IMR-90 (cell line): Measurements from ENCODE around the gene VPS37B. TPM values are rescaled to one million over a fixed set of nuclear protein-coding genes. Genes with fewer than 3 reads are reported as not detected.

Experiments
- ATAC-seq: fragments of 200-7000 bp; cut with Tn5 transposase; 2 replicates; pipeline ENCODE4 v1.9.1; 2020; ENCODE audit warnings: low read depth, mild to moderate bottlenecking, moderate library complexity
- BruUV-seq: library from RNA; stranded (reverse); fragments of 400-500 nt; replicated peaks from 2 replicates; lab custom pipeline; 2021; lab: Mats Ljungman, UMichigan
- CTCF ChIA-PET: fragments of 300-600 bp; formaldehyde crosslinking; extraction: SDS; loops from one replicate; lab custom pipeline; 2021; ENCODE audit warnings: antibody characterized with exemption; lab: Yijun Ruan, JAX
- POLR2A ChIA-PET: fragments of 300-600 bp; sonication (Branson Sonifier 250); formaldehyde crosslinking; loops from one replicate; lab custom pipeline; 2022; ENCODE audit warnings: antibody characterized with exemption; ENCODE audit not compliant: unreplicated experiment; lab: Charles Lee
- DNase-seq: peaks from one replicate; pipeline ENCODE4 v3.0.0; 2013
- H2AFZ ChIP-seq: replicated peaks from 2 replicates; pipeline ENCODE3; 2013; ENCODE audit warnings: low read length, mild to moderate bottlenecking; ENCODE audit not compliant: poor library complexity
- H2AK5ac ChIP-seq: 2 replicates; pipeline ENCODE4 v1.6.1; 2013; ENCODE audit warnings: low read depth, low read length, inconsistent platforms
- H2AK9ac ChIP-seq: replicated peaks from 2 replicates; pipeline ENCODE3; 2013; ENCODE audit warnings: mild to moderate bottlenecking, low read depth, low read length, moderate library complexity; ENCODE audit not compliant: poor library complexity
- H2BK120ac ChIP-seq: 2 replicates; pipeline ENCODE4 v1.6.1; 2013; ENCODE audit warnings: low read depth, low read length, inconsistent platforms
- H2BK15ac ChIP-seq: 3 replicates; pipeline ENCODE4 v1.6.1; 2013; ENCODE audit warnings: low read depth, low read length, inconsistent platforms
- H2BK20ac ChIP-seq: 2 replicates; pipeline ENCODE4 v1.6.1; 2013; ENCODE audit warnings: low read depth, mild to moderate bottlenecking, inconsistent platforms, low read length, moderate library complexity
- H2BK5ac ChIP-seq: 2 replicates; pipeline ENCODE4 v1.6.1; 2013; ENCODE audit warnings: mild to moderate bottlenecking, low read depth, low read length, inconsistent platforms; ENCODE audit not compliant: poor library complexity, severe bottlenecking
- H3K14ac ChIP-seq: replicated peaks from 2 replicates; pipeline ENCODE4 v1.6.1; 2013; ENCODE audit warnings: low read depth, low read length, inconsistent platforms
- H3K18ac ChIP-seq: 2 replicates; pipeline ENCODE4 v1.6.1; 2013; ENCODE audit warnings: low read depth, low read length, control low read depth
- H3K23ac ChIP-seq: 2 replicates; pipeline ENCODE4 v1.6.1; 2013; ENCODE audit warnings: low read depth, low read length, inconsistent platforms
- H3K27ac ChIP-seq: 2 replicates; pipeline ENCODE4 v1.5.1; 2013; ENCODE audit warnings: mild to moderate bottlenecking, control low read depth, low read length; ENCODE audit not compliant: insufficient read depth
- H3K27me3 ChIP-seq: 2 replicates; pipeline ENCODE4 v1.6.1; 2013; ENCODE audit warnings: low read length; ENCODE audit not compliant: control insufficient read depth, insufficient read depth
- H3K36me3 ChIP-seq: 2 replicates; pipeline ENCODE4 v1.6.1; 2013; ENCODE audit warnings: low read length, mixed read lengths; ENCODE audit not compliant: control insufficient read depth, insufficient read depth
- H3K4ac ChIP-seq: 2 replicates; pipeline ENCODE4 v1.6.1; 2013; ENCODE audit warnings: low read depth, low read length, inconsistent platforms
- H3K4me1 ChIP-seq: 2 replicates; pipeline ENCODE4 v1.6.1; 2013; ENCODE audit warnings: low read length, mixed read lengths; ENCODE audit not compliant: control insufficient read depth, insufficient read depth
- H3K4me2 ChIP-seq: 2 replicates; pipeline ENCODE4 v1.6.1; 2013; ENCODE audit warnings: low read depth, mild to moderate bottlenecking, control low read depth, low read length, moderate library complexity
- H3K4me3 ChIP-seq: 2 replicates; pipeline ENCODE4 v1.5.1; 2013; ENCODE audit warnings: low read depth, mild to moderate bottlenecking, control low read depth, low read length, moderate library complexity; ENCODE audit not compliant: insufficient read depth
- H3K56ac ChIP-seq: 2 replicates; pipeline ENCODE4 v1.6.1; 2013; ENCODE audit warnings: low read length, inconsistent platforms; ENCODE audit not compliant: insufficient read depth; ENCODE audit errors: extremely low read depth
- H3K79me1 ChIP-seq, 2 experiments: 2 replicates each; pipeline ENCODE4 v1.6.1; 2013; ENCODE audit warnings: low read length in 2 of 2, inconsistent platforms in 1 of 2, low read depth in 1 of 2
- H3K9ac ChIP-seq: 2 replicates; pipeline ENCODE4 v1.6.1; 2013; ENCODE audit warnings: low read depth, low read length, control low read depth
- H3K9me1 ChIP-seq: 2 replicates; pipeline ENCODE4 v1.6.1; 2013; ENCODE audit warnings: low read length, inconsistent platforms; ENCODE audit not compliant: insufficient read depth
- H3K9me3 ChIP-seq: 2 replicates; pipeline ENCODE4 v1.6.1; 2013; ENCODE audit warnings: low read length; ENCODE audit not compliant: control insufficient read depth, insufficient read depth
- H4K20me1 ChIP-seq: 2 replicates; pipeline ENCODE4 v1.6.1; 2013; ENCODE audit warnings: low read length, inconsistent platforms; ENCODE audit not compliant: insufficient read depth
- H4K5ac ChIP-seq: 2 replicates; pipeline ENCODE4 v1.6.1; 2013; ENCODE audit warnings: mild to moderate bottlenecking, low read depth, low read length, control low read depth
- H4K8ac ChIP-seq, 2 experiments: 2 replicates each; pipeline ENCODE4 v1.6.1; 2013; ENCODE audit warnings: low read depth in 2 of 2, low read length in 2 of 2, control low read depth in 1 of 2, inconsistent platforms in 1 of 2
- H4K91ac ChIP-seq: 2 replicates; pipeline ENCODE4 v1.6.1; 2013; ENCODE audit warnings: low read depth, low read length, inconsistent platforms; ENCODE audit not compliant: insufficient read depth
- BHLHE40 ChIP-seq: fragments of 150-350 bp; IDR thresholded peaks from 2 replicates; pipeline ENCODE4 v1.6.1; 2016; ENCODE audit warnings: mild to moderate bottlenecking, low read depth, low read length
- MAZ ChIP-seq: IDR thresholded peaks from 2 replicates; pipeline ENCODE4 v1.6.1; 2012; ENCODE audit warnings: low read depth, mild to moderate bottlenecking, low read length, improper control_type of control experiment, moderate library complexity, borderline replicate concordance
- POLR2A ChIP-seq: IDR thresholded peaks from 2 replicates; pipeline ENCODE4 v1.6.1; 2012; ENCODE audit warnings: mild to moderate bottlenecking, low read depth, low read length
- SMC3 ChIP-seq: fragments of 150-350 bp; IDR thresholded peaks from 2 replicates; pipeline ENCODE4 v1.6.1; 2016; ENCODE audit warnings: low read depth, mild to moderate bottlenecking, antibody characterized with exemption, low read length, moderate library complexity
- WGBS, 2 experiments: methylation state at CpG; one replicate each; pipeline versions ENCODE4 v1.1.5 to v1.1.7; 2013; ENCODE audit warnings: missing lambda C conversion rate in 2 of 2; ENCODE audit not compliant: insufficient read length in 1 of 2; ENCODE audit errors: extremely low coverage in 2 of 2; 5-methylcytosine and 5-hydroxymethylcytosine counted together
- dilution Hi-C: fragments of 300-500 bp; cut with HindIII; formaldehyde crosslinking; loops from one replicate; pipeline ENCODE4 v1.14.3; 2018; ENCODE audit warnings: low sequenced_read_pairs; ENCODE audit not compliant: unreplicated experiment
- in situ Hi-C: fragments of 300-500 bp; cut with MboI; formaldehyde crosslinking; loops from 3 replicates; pipeline ENCODE4 v1.14.3; 2019; ENCODE audit warnings: low sequenced_read_pairs, inconsistent platforms, mixed read lengths
- intact Hi-C: fragments of 100-400 bp; cut with micrococcal nuclease; formaldehyde crosslinking; loops from 2 replicates; pipeline ENCODE4 v1.10.0; 2022
- polyA plus RNA-seq, 3 experiments: library from polyadenylated mRNA; depleted of rRNA; stranded (reverse); fragments of >200 nt; gene quantifications; 2 replicates each; pipeline ENCODE4 v1.2.3, GENCODE V29; 2012; ENCODE audit warnings: low replicate concordance in 1 of 3
- total RNA-seq: library from RNA; depleted of rRNA; stranded (reverse); fragments of >200 nt; gene quantifications from 2 replicates; pipeline ENCODE4 v1.2.3, GENCODE V29; 2012
- TF ChIP-seq, protein P1 (sequence below): conservative IDR thresholded peaks from 2 replicates; pipeline ENCODE4 v1.5.1; 2012; ENCODE audit warnings: mild to moderate bottlenecking, low read depth, low read length, improper control_type of control experiment

Gene VPS37B
- total and polyA plus RNA-seq, 2 of the 4 experiments (the other 2 are of a cell fraction), result 8.6 to 25.7 TPM

DNA sequence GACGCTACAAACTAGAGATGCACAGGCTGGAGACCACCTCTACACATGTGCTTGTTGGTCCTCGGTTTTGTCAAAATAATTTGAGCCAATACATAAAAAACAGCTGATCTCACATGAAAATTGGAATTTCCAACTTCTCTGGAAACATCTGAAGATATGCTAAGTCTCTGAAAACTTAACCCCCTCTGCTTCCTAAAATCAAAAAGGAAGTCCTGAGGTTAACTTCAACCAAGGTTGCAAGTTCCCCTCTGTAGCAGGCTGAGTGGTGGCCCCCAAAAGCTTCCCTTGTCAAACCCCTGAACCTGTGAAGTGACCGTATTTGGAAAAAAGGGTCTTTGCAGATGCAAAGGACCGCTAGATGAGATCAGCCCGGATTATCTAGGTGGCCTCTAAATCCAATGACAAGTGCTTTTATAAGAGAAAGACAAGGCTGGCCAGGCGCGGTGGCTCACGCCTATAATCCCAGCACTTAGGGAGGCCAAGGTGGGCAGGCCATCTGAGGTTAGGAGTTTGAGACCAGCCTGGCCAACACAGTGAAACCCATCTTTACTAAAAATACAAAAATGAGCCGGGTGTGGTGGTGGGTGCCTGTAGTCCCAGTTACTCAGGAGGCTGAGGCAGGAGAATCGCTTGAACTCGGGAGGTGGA, 32.0 kb upstream of the VPS37B start:
- no peak for ATAC-seq
- no peak overlapping the region for H3K56ac ChIP-seq
- no peak overlapping the region for H3K23ac ChIP-seq
- H2BK15ac ChIP-seq, result no peak overlapping the region
- no peak overlapping the region for H2AK5ac ChIP-seq
- H2BK20ac ChIP-seq, result no peak overlapping the region
- TF ChIP-seq SMC3 (no peak), MAZ (no peak), POLR2A (no peak), BHLHE40 (no peak)
- TF ChIP-seq, protein P1, sequence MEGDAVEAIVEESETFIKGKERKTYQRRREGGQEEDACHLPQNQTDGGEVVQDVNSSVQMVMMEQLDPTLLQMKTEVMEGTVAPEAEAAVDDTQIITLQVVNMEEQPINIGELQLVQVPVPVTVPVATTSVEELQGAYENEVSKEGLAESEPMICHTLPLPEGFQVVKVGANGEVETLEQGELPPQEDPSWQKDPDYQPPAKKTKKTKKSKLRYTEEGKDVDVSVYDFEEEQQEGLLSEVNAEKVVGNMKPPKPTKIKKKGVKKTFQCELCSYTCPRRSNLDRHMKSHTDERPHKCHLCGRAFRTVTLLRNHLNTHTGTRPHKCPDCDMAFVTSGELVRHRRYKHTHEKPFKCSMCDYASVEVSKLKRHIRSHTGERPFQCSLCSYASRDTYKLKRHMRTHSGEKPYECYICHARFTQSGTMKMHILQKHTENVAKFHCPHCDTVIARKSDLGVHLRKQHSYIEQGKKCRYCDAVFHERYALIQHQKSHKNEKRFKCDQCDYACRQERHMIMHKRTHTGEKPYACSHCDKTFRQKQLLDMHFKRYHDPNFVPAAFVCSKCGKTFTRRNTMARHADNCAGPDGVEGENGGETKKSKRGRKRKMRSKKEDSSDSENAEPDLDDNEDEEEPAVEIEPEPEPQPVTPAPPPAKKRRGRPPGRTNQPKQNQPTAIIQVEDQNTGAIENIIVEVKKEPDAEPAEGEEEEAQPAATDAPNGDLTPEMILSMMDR, result no peak
- no peak overlapping the region for H3K4ac ChIP-seq
- dilution Hi-C loops (no loop called here), intact Hi-C loops (no loop called here), in situ Hi-C loops (no loop called here)
- CTCF ChIA-PET, result no interaction called here
- no peak for DNase-seq
- no peaks in the 10 kb centered on the region for H3K27me3 ChIP-seq
- no peak overlapping the region for H3K14ac ChIP-seq
- H3K9me1 ChIP-seq, result no peaks in the 10 kb centered on the region
- no peaks in the 10 kb centered on the region for H3K9me3 ChIP-seq
- POLR2A ChIA-PET, result no interaction called here
- H3K4me2 ChIP-seq, result no peak overlapping the region
- H2BK5ac ChIP-seq, result no peak overlapping the region
- peaks cover 2% of the 10 kb centered on the region for H3K36me3 ChIP-seq
- H2BK120ac ChIP-seq, result no peak overlapping the region
- no peak overlapping the region for H3K18ac ChIP-seq
- H3K27ac ChIP-seq, result no peak overlapping the region
- H4K8ac ChIP-seq, result no peak overlapping the region
- H3K79me1 ChIP-seq, result no peaks in the 10 kb centered on the region
- no TSS peak for BruUV-seq
- H4K5ac ChIP-seq, result no peak overlapping the region
- no peak overlapping the region for H3K4me3 ChIP-seq
- no peaks in the 10 kb centered on the region for H3K4me1 ChIP-seq
- 63% methylated on average over 3 of the region's 11 CpGs; no CpG with 5 or more reads in 1 of the 2 experiments for WGBS, 2 experiments
- no peaks in the 10 kb centered on the region for H4K20me1 ChIP-seq
- H2AFZ ChIP-seq, result no peak overlapping the region
- H2AK9ac ChIP-seq, result no peak overlapping the region
- H4K91ac ChIP-seq, result no peak overlapping the region
- no peak overlapping the region for H3K9ac ChIP-seq
